GM10248 (cell line): ENCODE results near the gene BTG2.

Experiments
- CTCF ChIA-PET: fragments of 300-600 bp; sonication (Branson Sonifier 250); formaldehyde crosslinking; extraction: SDS; loops from one replicate; lab custom pipeline; 2021; ENCODE audit warnings: antibody characterized with exemption; lab: Yijun Ruan, JAX
- POLR2A ChIA-PET: fragments of 350-650 bp; sonication (Branson Sonifier 250); formaldehyde crosslinking; extraction: SDS; loops from one replicate; lab custom pipeline; 2020; ENCODE audit warnings: antibody characterized with exemption; lab: Yijun Ruan, JAX
- DNase-seq: peaks from one replicate; pipeline ENCODE4 v3.0.0; 2012; ENCODE audit errors: extremely low spot score
- TF ChIP-seq, protein P1 (sequence below): IDR thresholded peaks from 2 replicates; pipeline ENCODE4 v1.5.1; 2012; ENCODE audit warnings: mild to moderate bottlenecking, low read depth; ENCODE audit errors: extremely low read depth, missing control alignments, control extremely low read depth

Gene BTG2

DNA sequence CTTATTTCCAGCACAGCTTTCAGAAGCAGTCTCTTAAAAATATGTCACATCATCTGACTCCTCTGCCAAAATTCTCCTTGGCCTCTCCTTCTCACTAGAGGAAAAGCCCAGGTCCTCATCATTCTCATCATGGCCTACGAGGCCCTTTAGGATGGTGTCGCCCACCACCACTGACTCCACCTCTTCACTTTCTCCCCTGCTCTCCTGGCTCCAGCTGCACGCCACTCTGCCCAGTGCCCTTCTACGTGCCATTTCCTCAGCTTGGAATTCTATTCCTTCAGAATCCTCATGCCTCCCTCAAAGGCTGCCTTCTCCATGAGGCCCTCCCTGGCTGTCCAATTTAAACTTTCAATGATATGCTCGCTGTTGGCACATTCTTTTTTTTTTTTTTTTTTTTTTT is 25.3 kb upstream of the BTG2 start:
- ChIA-PET CTCF (interaction anchor here (1.2 to 23.0 kb wide), 7 partner anchors 10 to 60 kb away, joined by 3 to 291 read pairs (median 4); no protein-coding TSS in a partner anchor), POLR2A (interaction anchor here (14.5 kb wide), 1 partner anchor 29 kb away, joined by 215 read pairs; the partner anchor contains the start of gene BTG2)
- TF ChIP-seq, protein P1, sequence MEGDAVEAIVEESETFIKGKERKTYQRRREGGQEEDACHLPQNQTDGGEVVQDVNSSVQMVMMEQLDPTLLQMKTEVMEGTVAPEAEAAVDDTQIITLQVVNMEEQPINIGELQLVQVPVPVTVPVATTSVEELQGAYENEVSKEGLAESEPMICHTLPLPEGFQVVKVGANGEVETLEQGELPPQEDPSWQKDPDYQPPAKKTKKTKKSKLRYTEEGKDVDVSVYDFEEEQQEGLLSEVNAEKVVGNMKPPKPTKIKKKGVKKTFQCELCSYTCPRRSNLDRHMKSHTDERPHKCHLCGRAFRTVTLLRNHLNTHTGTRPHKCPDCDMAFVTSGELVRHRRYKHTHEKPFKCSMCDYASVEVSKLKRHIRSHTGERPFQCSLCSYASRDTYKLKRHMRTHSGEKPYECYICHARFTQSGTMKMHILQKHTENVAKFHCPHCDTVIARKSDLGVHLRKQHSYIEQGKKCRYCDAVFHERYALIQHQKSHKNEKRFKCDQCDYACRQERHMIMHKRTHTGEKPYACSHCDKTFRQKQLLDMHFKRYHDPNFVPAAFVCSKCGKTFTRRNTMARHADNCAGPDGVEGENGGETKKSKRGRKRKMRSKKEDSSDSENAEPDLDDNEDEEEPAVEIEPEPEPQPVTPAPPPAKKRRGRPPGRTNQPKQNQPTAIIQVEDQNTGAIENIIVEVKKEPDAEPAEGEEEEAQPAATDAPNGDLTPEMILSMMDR: no peak
- DNase-seq: no peak

DNA sequence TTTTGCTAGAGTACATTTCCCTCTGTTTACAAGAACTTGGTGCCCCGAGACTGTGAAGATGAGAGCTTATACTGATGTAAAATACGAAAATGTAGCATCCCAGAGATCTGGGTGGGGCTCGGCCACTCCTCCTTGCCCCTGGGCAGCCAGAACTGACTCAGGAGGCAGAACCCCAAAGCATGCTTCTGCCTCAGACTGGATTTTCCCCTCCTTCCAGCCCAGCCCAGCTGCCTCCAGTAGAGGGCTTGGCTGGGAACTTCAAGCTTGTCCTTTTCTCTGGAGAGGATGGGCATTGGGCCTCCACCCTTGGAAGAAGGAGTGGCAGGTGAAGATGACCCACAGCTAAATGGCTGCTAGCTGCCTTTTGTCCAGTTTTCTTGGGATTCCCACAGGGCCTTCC is 24.3 kb upstream of the BTG2 start:
- TF ChIP-seq, protein P1: no peak
- ChIA-PET CTCF (interaction anchor here (1.2 to 23.0 kb wide), 7 partner anchors 10 to 59 kb away, joined by 3 to 291 read pairs (median 8); partner anchors contain the start of gene BTG2), POLR2A (interaction anchor here (14.5 kb wide), 1 partner anchor 28 kb away, joined by 215 read pairs; the partner anchor contains the start of gene BTG2)
- no peak for DNase-seq

DNA sequence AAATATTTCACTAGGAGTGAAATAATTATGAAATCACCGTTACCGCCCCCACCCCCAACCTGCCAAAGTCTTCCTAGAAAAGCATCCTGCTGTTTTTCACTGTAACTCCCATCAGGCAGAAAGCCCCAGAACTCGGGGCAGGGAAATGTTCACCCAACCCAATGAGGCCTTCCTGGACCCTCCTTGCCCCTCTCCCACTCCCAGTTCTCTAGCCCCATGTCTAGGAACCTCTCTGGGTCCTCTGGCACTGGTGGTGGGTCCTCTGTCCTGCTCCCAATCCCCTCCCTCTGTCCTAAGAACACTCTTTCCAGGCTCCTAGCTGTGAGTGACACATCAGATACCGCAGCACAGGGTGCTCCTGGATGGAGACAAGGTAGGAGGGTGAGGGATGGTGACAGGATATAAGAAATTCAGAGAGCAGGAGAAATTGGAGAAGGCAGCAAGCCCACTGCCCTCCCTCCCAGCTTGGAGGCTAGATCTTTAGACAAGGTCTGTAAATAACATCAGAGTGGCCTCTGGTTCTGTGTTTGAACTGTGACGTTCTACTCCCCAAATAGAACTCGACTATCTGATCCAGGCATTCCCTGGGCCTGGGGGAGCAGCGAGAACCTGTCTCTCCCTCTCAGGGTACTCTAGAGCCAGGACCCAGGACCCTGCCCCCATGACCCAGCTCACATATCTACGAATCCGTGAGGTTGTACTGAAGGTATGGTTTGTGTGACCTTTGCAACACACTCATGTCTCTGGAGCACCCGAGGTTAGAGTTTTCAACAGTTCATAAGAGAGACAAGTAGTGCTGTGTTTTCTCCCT is 23.3 kb upstream of the BTG2 start:
- DNase-seq: no peak
- ChIA-PET CTCF (interaction anchor here (0.8 to 23.0 kb wide), 9 partner anchors 5 to 205 kb away, joined by 3 to 291 read pairs (median 9); partner anchors contain the start of gene BTG2), POLR2A (interaction anchor here (14.5 kb wide), 1 partner anchor 27 kb away, joined by 215 read pairs; the partner anchor contains the start of gene BTG2)
- TF ChIP-seq, protein P1: no peak

DNA sequence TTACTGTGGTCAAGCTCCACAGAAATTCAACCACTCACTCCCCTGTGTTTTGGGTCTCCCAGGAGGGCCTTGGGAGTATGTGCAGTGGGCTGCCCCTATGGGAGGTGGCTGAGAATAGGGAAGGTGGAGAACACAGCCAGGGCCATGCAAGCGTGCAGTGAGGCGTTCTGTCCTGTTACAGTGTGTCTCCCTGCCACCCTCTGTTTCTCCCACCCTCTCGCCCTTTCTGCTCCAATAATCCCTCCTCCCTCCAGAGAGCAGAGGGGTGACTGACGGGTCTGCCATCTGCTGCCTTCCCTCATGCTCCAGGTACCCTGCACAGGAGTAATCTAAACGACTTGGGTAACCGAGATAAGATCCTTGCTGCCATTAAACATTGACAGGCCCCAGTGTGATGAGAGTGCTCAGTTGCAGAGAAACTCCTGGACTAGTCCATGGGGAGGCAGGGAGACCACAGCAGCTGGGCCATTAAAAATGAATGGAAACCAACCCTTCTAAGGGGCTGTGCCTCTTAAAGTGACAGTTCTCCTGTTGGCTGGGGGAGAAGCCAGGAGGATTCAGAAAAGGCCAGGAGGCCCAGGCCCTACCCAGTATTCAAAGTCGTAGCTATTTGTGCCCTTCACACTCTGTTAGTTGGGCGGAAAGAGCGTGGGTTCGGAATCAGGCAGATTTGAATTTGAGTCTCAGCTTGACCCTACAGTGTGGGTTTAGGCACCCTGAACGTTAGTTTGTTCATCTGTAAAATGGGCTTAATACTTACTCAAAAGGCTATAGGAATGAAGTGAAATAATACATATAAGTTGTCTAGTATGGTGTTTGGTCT is 22.4 kb upstream of the BTG2 start:
- CTCF ChIA-PET: interaction anchor here (0.8 to 23.0 kb wide), 10 partner anchors 6 to 205 kb away, joined by 3 to 291 read pairs (median 8); no protein-coding TSS in a partner anchor
- DNase-seq: no peak
- TF ChIP-seq, protein P1: no peak
- POLR2A ChIA-PET: interaction anchor here (14.5 kb wide), 1 partner anchor 26 kb away, joined by 215 read pairs; the partner anchor contains the start of gene BTG2

DNA sequence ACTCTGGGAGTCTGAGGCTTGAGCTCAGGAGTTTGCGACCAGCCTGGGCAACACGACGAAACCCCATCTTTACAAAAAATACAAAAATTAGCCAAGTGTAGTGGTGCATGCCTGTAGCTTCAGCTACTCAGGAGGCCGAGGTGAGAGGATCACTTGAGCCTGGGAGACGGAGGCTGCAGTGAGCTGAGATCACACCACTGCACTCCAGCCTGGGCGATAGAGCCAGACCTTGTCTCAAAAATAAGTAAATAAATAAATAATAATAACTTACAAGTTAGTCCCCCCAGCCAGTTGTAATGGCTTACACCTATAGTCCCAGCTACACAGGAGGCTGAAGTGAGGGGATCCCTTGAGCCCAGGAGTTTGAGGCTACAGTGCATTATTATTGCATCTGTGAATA is 21.7 kb upstream of the BTG2 start:
- ChIA-PET POLR2A (interaction anchor here (14.5 kb wide), 1 partner anchor 25 kb away, joined by 215 read pairs; the partner anchor contains the start of gene BTG2), CTCF (interaction anchor here (0.8 to 23.0 kb wide), 10 partner anchors 7 to 204 kb away, joined by 3 to 291 read pairs (median 8); no protein-coding TSS in a partner anchor)
- no peak for DNase-seq
- TF ChIP-seq, protein P1: no peak
